PC-9 (cell line): ENCODE results near the gene RORC. TPM values are rescaled to one million over a fixed set of nuclear protein-coding genes. Genes with fewer than 3 reads are reported as not detected.

Experiments
- BruUV-seq: library from RNA; stranded (reverse); fragments of 400-500 nt; replicated peaks from 2 replicates; lab custom pipeline; 2021; lab: Mats Ljungman, UMichigan
- CTCF ChIA-PET: fragments of 300-600 bp; sonication (Branson Sonifier 250); formaldehyde crosslinking; loops from one replicate; lab custom pipeline; 2022; ENCODE audit warnings: antibody characterized with exemption; lab: Charles Lee
- POLR2A ChIA-PET: fragments of 300-600 bp; sonication (Branson Sonifier 250); formaldehyde crosslinking; loops from one replicate; lab custom pipeline; 2022; ENCODE audit warnings: antibody characterized with exemption; ENCODE audit not compliant: unreplicated experiment; lab: Charles Lee
- DNase-seq, 2 experiments: peaks; one replicate each; pipeline versions ENCODE4 v3.0.0 to v3.0.0-alpha.2; 2015 to 2022; ENCODE audit warnings: mixed read lengths in 1 of 2
- H2AFZ ChIP-seq: fragments of 200-600 bp; sonication (generic); 2 replicates; pipeline ENCODE4 v1.8.1; 2017; ENCODE audit warnings: antibody characterized with exemption
- H3F3A ChIP-seq: fragments of 200-600 bp; sonication (generic); 2 replicates; pipeline ENCODE4 v1.8.1; 2017; ENCODE audit warnings: antibody characterized with exemption, mild to moderate bottlenecking, low read depth; ENCODE audit not compliant: insufficient read depth
- H3K27ac ChIP-seq: fragments of 200-600 bp; sonication (generic); 2 replicates; pipeline ENCODE4 v1.6.1; 2016; ENCODE audit warnings: mixed run types
- H3K27me3 ChIP-seq: fragments of 200-600 bp; sonication (generic); 2 replicates; pipeline ENCODE4 v1.6.1; 2016; ENCODE audit warnings: low read depth, mixed run types; ENCODE audit not compliant: insufficient read depth
- H3K36me3 ChIP-seq: fragments of 200-600 bp; sonication (generic); 2 replicates; pipeline ENCODE4 v1.6.1; 2016; ENCODE audit warnings: low read depth, mixed run types
- H3K4me1 ChIP-seq: fragments of 200-600 bp; sonication (generic); replicated peaks from 2 replicates; pipeline ENCODE4 v1.6.1; 2016; ENCODE audit warnings: mixed run types; ENCODE audit not compliant: insufficient read depth
- H3K4me2 ChIP-seq: fragments of 200-600 bp; sonication (generic); 2 replicates; pipeline ENCODE4 v1.6.1; 2017; ENCODE audit warnings: mixed run types
- H3K4me3 ChIP-seq: fragments of 200-600 bp; sonication (generic); 2 replicates; pipeline ENCODE4 v1.6.1; 2016; ENCODE audit warnings: mixed run types
- H3K79me2 ChIP-seq: fragments of 200-600 bp; sonication (generic); 2 replicates; pipeline ENCODE4 v1.6.1; 2017; ENCODE audit warnings: low read depth, mixed run types
- H3K9me2 ChIP-seq: fragments of 200-600 bp; sonication (generic); 2 replicates; pipeline ENCODE4 v1.8.1; 2017; ENCODE audit warnings: mild to moderate bottlenecking; ENCODE audit not compliant: insufficient read depth
- H3K9me3 ChIP-seq: fragments of 200-600 bp; sonication (generic); 2 replicates; pipeline ENCODE4 v1.8.1; 2016; ENCODE audit warnings: low read depth; ENCODE audit not compliant: insufficient read depth
- H4K20me1 ChIP-seq: fragments of 200-600 bp; sonication (generic); 2 replicates; pipeline ENCODE4 v1.8.1; 2017; ENCODE audit not compliant: insufficient read depth
- CTCF ChIP-seq: fragments of 200-600 bp; sonication (generic); conservative IDR thresholded peaks from 2 replicates; pipeline ENCODE4 v1.6.1; 2017; ENCODE audit warnings: mixed run types, antibody characterized with exemption, mild to moderate bottlenecking, moderate library complexity
- EZH2 ChIP-seq: fragments of 200-600 bp; sonication (generic); IDR thresholded peaks from 2 replicates; pipeline ENCODE4 v1.8.0; 2017; ENCODE audit warnings: antibody characterized with exemption, low read depth
- intact Hi-C: fragments of 100-400 bp; cut with micrococcal nuclease; formaldehyde crosslinking; loops from one replicate; pipeline ENCODE4 v1.10.0; 2022; ENCODE audit not compliant: unreplicated experiment
- total RNA-seq: library from RNA; stranded (reverse); gene quantifications from 2 replicates; pipeline ENCODE4 v1.2.3, GENCODE V29; 2021

The RORC gene
- total RNA-seq, 1 experiment from 2014 or later = 0.35 TPM

- Histone ChIP-seq H3K4me1 (no peaks in the 10 kb centered on the region), H3K4me3 (no peak overlapping the region), H2AFZ (no peak overlapping the region), H4K20me1 (no peaks in the 10 kb centered on the region), H3K9me3 (no peaks in the 10 kb centered on the region), H3K27ac (no peak overlapping the region), H3K4me2 (no peak overlapping the region), H3K36me3 (peaks cover 4% of the 10 kb centered on the region; the same call in 1 of the 2 replicates), H3K27me3 (no peaks in the 10 kb centered on the region), H3K9me2 (no peaks in the 10 kb centered on the region), H3K79me2 (no peaks in the 10 kb centered on the region), H3F3A (no peaks in the 10 kb centered on the region)
- no TSS peak for BruUV-seq
- intact Hi-C loops = no loop called here
- TF ChIP-seq EZH2 = no peak
- TF ChIP-seq CTCF = no peak
- DNase-seq = no peak
- ChIA-PET CTCF (no interaction called here), POLR2A (no interaction called here)
These were observed 51.8 kb downstream of the RORC start for GRCh38 chr1:151779852-151780251.

GRCh38 chr1:151777317-151777716 lies 54.3 kb downstream of the RORC start:
- Histone ChIP-seq H3K4me1 (peaks cover 15% of the 10 kb centered on the region), H3K4me3 (no peak overlapping the region), H3K27ac (no peak overlapping the region), H3K9me3 (no peaks in the 10 kb centered on the region), H3K36me3 (peaks cover 4% of the 10 kb centered on the region; the same call in 1 of the 2 replicates), H3K9me2 (no peaks in the 10 kb centered on the region), H3F3A (peaks cover 4% of the 10 kb centered on the region; the same call in 1 of the 2 replicates), H2AFZ (no peak overlapping the region), H3K27me3 (no peaks in the 10 kb centered on the region), H3K4me2 (no peak overlapping the region), H3K79me2 (no peaks in the 10 kb centered on the region), H4K20me1 (no peaks in the 10 kb centered on the region)
- TF ChIP-seq EZH2 = no peak
- intact Hi-C loops = no loop called here
- DNase-seq = no peak
- CTCF ChIA-PET = no interaction called here
- POLR2A ChIA-PET = no interaction called here
- BruUV-seq = no TSS peak

GRCh38 chr1:151776665-151777062 lies 54.9 kb downstream of the RORC start:
- intact Hi-C loops = no loop called here
- POLR2A ChIA-PET = no interaction called here
- Histone ChIP-seq H3K36me3 (peaks cover 4% of the 10 kb centered on the region; the same call in 1 of the 2 replicates), H3K9me2 (no peaks in the 10 kb centered on the region), H3K27me3 (no peaks in the 10 kb centered on the region), H3F3A (peaks cover 4% of the 10 kb centered on the region; the same call in 1 of the 2 replicates), H3K4me3 (no peak overlapping the region), H3K4me2 (no peak overlapping the region), H4K20me1 (no peaks in the 10 kb centered on the region), H2AFZ (no peak overlapping the region), H3K79me2 (no peaks in the 10 kb centered on the region), H3K4me1 (peaks cover 15% of the 10 kb centered on the region), H3K9me3 (no peaks in the 10 kb centered on the region), H3K27ac (no peak overlapping the region)
- CTCF ChIA-PET = no interaction called here
- DNase-seq = no peak
- TF ChIP-seq EZH2 (no peak), CTCF (no peak)
- no TSS peak for BruUV-seq
